Neural cell (in vitro differentiated cells): ENCODE measurements around the gene RETN. TPM values are rescaled to one million over a fixed set of nuclear protein-coding genes. Genes with fewer than 3 reads are reported as not detected.

Source experiments
- H2AFZ ChIP-seq: fragments of 200-600, 300-800 bp; sonication (generic), shearing (Covaris generic); 2 replicates; pipeline ENCODE4 v1.6.0; 2014; ENCODE audit warnings: low read depth, mild to moderate bottlenecking, antibody characterized with exemption, low read length, moderate library complexity
- H3F3A ChIP-seq: fragments of 200-600 bp; shearing (Covaris generic); 2 replicates; pipeline ENCODE4 v1.6.1; 2016; ENCODE audit warnings: mild to moderate bottlenecking, moderate library complexity, mixed read lengths, antibody characterized with exemption, low read length; ENCODE audit not compliant: insufficient read depth, poor library complexity, severe bottlenecking
- H3K27ac ChIP-seq: fragments of 200-600, 300-800 bp; sonication (generic), shearing (Covaris generic); 2 replicates; pipeline ENCODE4 v1.5.1; 2014; ENCODE audit warnings: mild to moderate bottlenecking, low read length, moderate library complexity
- H3K27me3 ChIP-seq: fragments of 300-800, 200-600 bp; sonication (generic), shearing (Covaris generic); 2 replicates; pipeline ENCODE4 v1.6.0; 2014; ENCODE audit warnings: mild to moderate bottlenecking, low read depth, low read length, moderate library complexity; ENCODE audit not compliant: insufficient read depth
- H3K36me3 ChIP-seq: fragments of 300-800, 200-600 bp; sonication (generic), shearing (Covaris generic); 2 replicates; pipeline ENCODE4 v1.5.1; 2014; ENCODE audit warnings: mild to moderate bottlenecking, antibody characterized with exemption, low read length, moderate library complexity; ENCODE audit not compliant: insufficient read depth
- H3K4me2 ChIP-seq: fragments of 300-800, 200-600 bp; sonication (generic), shearing (Covaris generic); 2 replicates; pipeline ENCODE4 v1.6.0; 2014; ENCODE audit warnings: mild to moderate bottlenecking, low read length
- H3K4me3 ChIP-seq: fragments of 300-800, 200-600 bp; sonication (generic), shearing (Covaris generic); 2 replicates; pipeline ENCODE4 v1.5.1; 2014; ENCODE audit warnings: mild to moderate bottlenecking, low read length, moderate library complexity
- H3K79me2 ChIP-seq: fragments of 200-600 bp; shearing (Covaris generic); replicated peaks from 2 replicates; pipeline ENCODE4 v1.6.0; 2014; ENCODE audit warnings: mild to moderate bottlenecking, low read length, moderate library complexity; ENCODE audit not compliant: insufficient read depth
- H3K9ac ChIP-seq: fragments of 300-800, 200-600 bp; sonication (generic), shearing (Covaris generic); 2 replicates; pipeline ENCODE4 v1.6.1; 2016; ENCODE audit warnings: mild to moderate bottlenecking, low read length, mixed read lengths
- H3K9me2 ChIP-seq: fragments of 200-600 bp; shearing (Covaris generic); 2 replicates; pipeline ENCODE4 v1.6.1; 2016; ENCODE audit warnings: mild to moderate bottlenecking, low read length, mixed read lengths; ENCODE audit not compliant: insufficient read depth
- H3K9me3 ChIP-seq: fragments of 200-600, 300-800 bp; sonication (generic), shearing (Covaris generic); 2 replicates; pipeline ENCODE4 v1.6.1; 2016; ENCODE audit warnings: mild to moderate bottlenecking, mixed run types, low read length, moderate library complexity, mixed read lengths
- H4K20me1 ChIP-seq: fragments of 200-600 bp; shearing (Covaris generic); 2 replicates; pipeline ENCODE4 v1.6.1; 2016; ENCODE audit warnings: mild to moderate bottlenecking, mixed run types; ENCODE audit not compliant: insufficient read depth
- EP300 ChIP-seq: fragments of 450-650 bp; conservative IDR thresholded peaks from 2 replicates; pipeline ENCODE4 v1.6.1; 2014; ENCODE audit warnings: antibody characterized with exemption, mild to moderate bottlenecking, moderate library complexity; ENCODE audit not compliant: poor library complexity, severe bottlenecking
- EZH2 ChIP-seq: fragments of 200-600, 300-800 bp; shearing (Covaris generic), sonication (generic); IDR thresholded peaks from 2 replicates; pipeline ENCODE4 v1.6.1; 2014; ENCODE audit warnings: antibody characterized with exemption, low read length, borderline replicate concordance, mild to moderate bottlenecking; ENCODE audit not compliant: insufficient read depth, poor library complexity, severe bottlenecking
- MXI1 ChIP-seq: fragments of 450-650 bp; conservative IDR thresholded peaks from 2 replicates; pipeline ENCODE4 v1.6.1; 2014; ENCODE audit warnings: antibody characterized with exemption, mild to moderate bottlenecking; ENCODE audit not compliant: poor library complexity, severe bottlenecking
- POLR2AphosphoS5 ChIP-seq: IDR thresholded peaks from 2 replicates; pipeline ENCODE4 v1.6.1; 2012
- RAD21 ChIP-seq: fragments of 450-650 bp; conservative IDR thresholded peaks from 2 replicates; pipeline ENCODE4 v1.6.1; 2014; ENCODE audit warnings: antibody characterized with exemption, mild to moderate bottlenecking, moderate library complexity
- SMC3 ChIP-seq: fragments of 450-650 bp; conservative IDR thresholded peaks from 2 replicates; pipeline ENCODE4 v1.6.1; 2014; ENCODE audit warnings: antibody characterized with exemption, mild to moderate bottlenecking, moderate library complexity; ENCODE audit not compliant: poor library complexity
- TAF1 ChIP-seq: IDR thresholded peaks from 2 replicates; pipeline ENCODE4 v1.6.1; 2012; ENCODE audit warnings: low read depth
- polyA plus RNA-seq: library from polyadenylated mRNA; depleted of rRNA; stranded (reverse); fragments of >200 nt; gene quantifications from 2 replicates; pipeline ENCODE4 v1.2.3, GENCODE V29; 2014
- TF ChIP-seq, protein P1 (sequence below): IDR thresholded peaks from 2 replicates; pipeline ENCODE4 v1.6.1; 2012; ENCODE audit warnings: borderline replicate concordance
- TF ChIP-seq, protein P2 (sequence below): fragments of 450-650 bp; IDR thresholded peaks from 2 replicates; pipeline ENCODE4 v1.5.1; 2014; ENCODE audit warnings: antibody characterized with exemption, mild to moderate bottlenecking, moderate library complexity; ENCODE audit not compliant: poor library complexity, severe bottlenecking

RETN gene
- polyA plus RNA-seq, 1 donor from 2014 or later, result not detected

DNA sequence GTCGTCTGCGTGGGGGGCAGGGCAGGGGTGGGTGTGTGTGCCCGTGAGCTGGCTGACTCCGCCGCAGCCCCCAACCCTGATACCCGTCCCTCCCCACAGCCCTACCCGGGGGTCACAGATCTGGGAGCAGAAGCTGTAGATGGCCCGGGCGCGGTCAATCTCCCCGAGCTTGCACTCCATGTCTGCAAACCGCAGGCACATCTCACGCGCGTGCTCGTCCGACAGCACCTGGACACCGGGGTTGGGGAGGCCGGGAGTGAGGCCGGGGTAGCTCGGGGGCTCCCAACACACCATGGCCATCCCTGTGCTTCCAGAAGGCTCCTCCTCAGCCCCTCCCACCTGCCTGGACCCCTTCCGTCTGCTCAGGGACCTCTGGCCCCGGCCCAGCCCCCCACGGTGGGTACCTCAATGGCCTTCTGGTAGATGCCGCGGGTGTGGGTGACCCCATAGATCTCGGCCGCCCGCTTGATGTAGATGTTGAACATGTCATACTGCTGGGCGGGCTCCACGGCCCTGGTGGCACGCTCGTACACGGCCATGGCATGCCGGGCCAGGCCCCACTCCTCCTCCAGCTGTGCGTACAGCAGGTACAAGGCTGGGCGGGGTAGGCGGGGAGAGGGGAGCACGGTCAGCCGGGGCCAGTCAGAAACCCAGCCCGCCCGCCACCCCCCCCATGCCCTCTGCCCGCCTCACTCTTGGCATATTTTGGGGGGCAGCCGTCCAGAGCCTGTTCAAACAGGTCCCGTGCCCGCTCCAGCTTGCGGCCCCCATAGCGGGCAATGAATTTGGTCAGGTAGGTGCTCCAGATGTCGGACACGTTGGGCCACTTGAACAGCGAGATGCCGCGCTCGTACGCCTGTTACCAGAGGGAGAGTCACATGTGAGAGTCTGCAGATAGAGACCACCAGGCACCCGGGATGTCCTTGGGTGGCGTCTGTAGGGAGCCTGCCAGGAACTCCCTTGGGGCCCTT lies 48.1 kb upstream of the RETN start:
- Histone ChIP-seq H3K9me3 (no peaks in the 10 kb centered on the region), H2AFZ (no peak overlapping the region), H3K4me2 (no peak overlapping the region), H3K9me2 (no peaks in the 10 kb centered on the region), H3K27ac (no peak overlapping the region), H4K20me1 (no peaks in the 10 kb centered on the region), H3K27me3 (no peaks in the 10 kb centered on the region), H3K4me3 (no peak overlapping the region), H3K9ac (no peak overlapping the region), H3K36me3 (no peaks in the 10 kb centered on the region), H3F3A (no peaks in the 10 kb centered on the region), H3K79me2 (no peaks in the 10 kb centered on the region)
- TF ChIP-seq MXI1 (no peak), SMC3 (no peak), RAD21 (no peak), TAF1 (no peak), EZH2 (no peak), EP300 (no peak), POLR2AphosphoS5 (no peak)
- TF ChIP-seq, protein P1, sequence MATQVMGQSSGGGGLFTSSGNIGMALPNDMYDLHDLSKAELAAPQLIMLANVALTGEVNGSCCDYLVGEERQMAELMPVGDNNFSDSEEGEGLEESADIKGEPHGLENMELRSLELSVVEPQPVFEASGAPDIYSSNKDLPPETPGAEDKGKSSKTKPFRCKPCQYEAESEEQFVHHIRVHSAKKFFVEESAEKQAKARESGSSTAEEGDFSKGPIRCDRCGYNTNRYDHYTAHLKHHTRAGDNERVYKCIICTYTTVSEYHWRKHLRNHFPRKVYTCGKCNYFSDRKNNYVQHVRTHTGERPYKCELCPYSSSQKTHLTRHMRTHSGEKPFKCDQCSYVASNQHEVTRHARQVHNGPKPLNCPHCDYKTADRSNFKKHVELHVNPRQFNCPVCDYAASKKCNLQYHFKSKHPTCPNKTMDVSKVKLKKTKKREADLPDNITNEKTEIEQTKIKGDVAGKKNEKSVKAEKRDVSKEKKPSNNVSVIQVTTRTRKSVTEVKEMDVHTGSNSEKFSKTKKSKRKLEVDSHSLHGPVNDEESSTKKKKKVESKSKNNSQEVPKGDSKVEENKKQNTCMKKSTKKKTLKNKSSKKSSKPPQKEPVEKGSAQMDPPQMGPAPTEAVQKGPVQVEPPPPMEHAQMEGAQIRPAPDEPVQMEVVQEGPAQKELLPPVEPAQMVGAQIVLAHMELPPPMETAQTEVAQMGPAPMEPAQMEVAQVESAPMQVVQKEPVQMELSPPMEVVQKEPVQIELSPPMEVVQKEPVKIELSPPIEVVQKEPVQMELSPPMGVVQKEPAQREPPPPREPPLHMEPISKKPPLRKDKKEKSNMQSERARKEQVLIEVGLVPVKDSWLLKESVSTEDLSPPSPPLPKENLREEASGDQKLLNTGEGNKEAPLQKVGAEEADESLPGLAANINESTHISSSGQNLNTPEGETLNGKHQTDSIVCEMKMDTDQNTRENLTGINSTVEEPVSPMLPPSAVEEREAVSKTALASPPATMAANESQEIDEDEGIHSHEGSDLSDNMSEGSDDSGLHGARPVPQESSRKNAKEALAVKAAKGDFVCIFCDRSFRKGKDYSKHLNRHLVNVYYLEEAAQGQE, result no peak
- TF ChIP-seq, protein P2, sequence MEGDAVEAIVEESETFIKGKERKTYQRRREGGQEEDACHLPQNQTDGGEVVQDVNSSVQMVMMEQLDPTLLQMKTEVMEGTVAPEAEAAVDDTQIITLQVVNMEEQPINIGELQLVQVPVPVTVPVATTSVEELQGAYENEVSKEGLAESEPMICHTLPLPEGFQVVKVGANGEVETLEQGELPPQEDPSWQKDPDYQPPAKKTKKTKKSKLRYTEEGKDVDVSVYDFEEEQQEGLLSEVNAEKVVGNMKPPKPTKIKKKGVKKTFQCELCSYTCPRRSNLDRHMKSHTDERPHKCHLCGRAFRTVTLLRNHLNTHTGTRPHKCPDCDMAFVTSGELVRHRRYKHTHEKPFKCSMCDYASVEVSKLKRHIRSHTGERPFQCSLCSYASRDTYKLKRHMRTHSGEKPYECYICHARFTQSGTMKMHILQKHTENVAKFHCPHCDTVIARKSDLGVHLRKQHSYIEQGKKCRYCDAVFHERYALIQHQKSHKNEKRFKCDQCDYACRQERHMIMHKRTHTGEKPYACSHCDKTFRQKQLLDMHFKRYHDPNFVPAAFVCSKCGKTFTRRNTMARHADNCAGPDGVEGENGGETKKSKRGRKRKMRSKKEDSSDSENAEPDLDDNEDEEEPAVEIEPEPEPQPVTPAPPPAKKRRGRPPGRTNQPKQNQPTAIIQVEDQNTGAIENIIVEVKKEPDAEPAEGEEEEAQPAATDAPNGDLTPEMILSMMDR, result no peak

DNA sequence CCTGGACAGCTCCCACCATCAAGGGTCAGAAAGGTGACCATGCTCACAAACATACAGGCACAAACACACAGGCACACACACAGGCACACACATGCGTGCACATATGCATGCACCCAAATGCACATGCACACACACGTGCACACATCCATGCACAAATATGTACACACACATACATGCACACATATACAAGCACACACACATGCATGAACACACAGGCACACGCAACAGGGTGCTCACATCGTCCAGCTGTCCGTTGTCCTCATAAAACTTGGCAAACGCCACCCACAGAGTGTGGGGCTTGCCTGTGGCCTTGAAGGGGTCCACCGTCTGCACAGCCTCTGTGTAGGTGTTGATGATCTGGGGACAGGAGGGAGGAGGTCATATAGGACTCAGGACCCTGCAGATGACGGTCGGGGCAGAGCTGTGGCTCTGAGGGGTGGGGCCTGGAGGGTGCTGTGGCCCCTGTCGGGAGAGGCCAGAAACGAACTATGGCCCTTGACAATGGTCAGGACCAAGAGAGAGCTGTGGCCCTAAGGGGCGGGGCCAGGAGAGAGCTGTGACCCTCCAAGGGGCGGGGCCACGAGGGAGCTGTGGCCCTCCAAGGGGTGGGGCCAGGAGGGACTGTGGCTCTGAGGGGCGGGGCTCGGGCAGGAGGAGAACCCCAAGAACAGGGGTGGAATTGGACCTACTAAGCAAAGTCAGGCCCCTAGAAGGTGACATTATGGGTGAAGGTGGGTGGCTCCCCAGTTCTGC lies 45.7 kb upstream of the RETN start:
- Histone ChIP-seq H3K4me2 (no peak overlapping the region), H3K9me2 (no peaks in the 10 kb centered on the region), H3K27ac (no peak overlapping the region), H3K9ac (no peak overlapping the region), H2AFZ (no peak overlapping the region), H3F3A (no peaks in the 10 kb centered on the region), H4K20me1 (no peaks in the 10 kb centered on the region), H3K36me3 (no peaks in the 10 kb centered on the region), H3K9me3 (no peaks in the 10 kb centered on the region), H3K4me3 (no peak overlapping the region), H3K27me3 (no peaks in the 10 kb centered on the region), H3K79me2 (peaks cover 7% of the 10 kb centered on the region)
- TF ChIP-seq, protein P1, result no peak
- TF ChIP-seq EZH2, result no peak
- TF ChIP-seq, protein P2, result no peak
- no peak for TF ChIP-seq POLR2AphosphoS5
- TF ChIP-seq MXI1, result no peak
- no peak for TF ChIP-seq SMC3
- no peak for TF ChIP-seq RAD21
- no peak for TF ChIP-seq TAF1
- TF ChIP-seq EP300, result no peak
